K562 (cell line): ENCODE measurements around the gene NEU1.

Experiments used
- CHD2 ChIP-seq: IDR thresholded peaks from 2 replicates; pipeline ENCODE4 v1.6.1; 2011; ENCODE audit warnings: low read depth, low read length
- JUND ChIP-seq, 2 experiments: IDR thresholded peaks; 2 replicates in 1 of 2; 3 replicates in 1 of 2; pipeline ENCODE4 v1.6.1; 2011; ENCODE audit warnings: borderline replicate concordance in 2 of 2, low read depth in 2 of 2, low read length in 2 of 2, improper control_type of control experiment in 1 of 2, missing biosample characterization in 1 of 2, missing genetic modification characterization in 1 of 2, missing genetic modification reagents in 1 of 2
- POLR2G ChIP-seq: fragments of 200-400 bp; formaldehyde crosslinking; IDR thresholded peaks from 2 replicates; pipeline ENCODE4 v1.6.1; 2017; ENCODE audit warnings: low read depth, mild to moderate bottlenecking, antibody characterized with exemption, low read length, moderate library complexity
- PTBP1 ChIP-seq: fragments of 200-400 bp; formaldehyde crosslinking; IDR thresholded peaks from 2 replicates; pipeline ENCODE4 v1.6.1; 2017; ENCODE audit warnings: low read depth, low read length
- ZBTB43 ChIP-seq: sonication (generic); formaldehyde crosslinking; IDR thresholded peaks from 2 replicates; pipeline ENCODE4 v1.8.0; 2023; ENCODE audit warnings: mild to moderate bottlenecking, missing genetic modification reagents
- ZNF707 ChIP-seq: fragments of 250-450 bp; sonication (Bioruptor Pico); conservative IDR thresholded peaks from 2 replicates; pipeline ENCODE4 v1.8.0; 2022; ENCODE audit warnings: inconsistent platforms, mild to moderate bottlenecking, moderate library complexity

- TF ChIP-seq POLR2G (no peak), ZNF707 (CRISPR knock-in tag) (no peak), JUND (IDR thresholded peaks at IDR 0.05; ENCODE audit: borderline replicate concordance, low read depth, low read length) (no peak), JUND (tag; IDR thresholded peaks at IDR 0.05; ENCODE audit: borderline replicate concordance, low read depth, low read length) (no peak), ZBTB43 (CRISPR knock-in tag) (no peak), PTBP1 (no peak), CHD2 (no peak)
Observed at GRCh38 chr6:31858707-31859106, 3.9 kb downstream of the NEU1 start.
